ENCODE data around the gene CRTC3.

CRTC3 gene

DNA sequence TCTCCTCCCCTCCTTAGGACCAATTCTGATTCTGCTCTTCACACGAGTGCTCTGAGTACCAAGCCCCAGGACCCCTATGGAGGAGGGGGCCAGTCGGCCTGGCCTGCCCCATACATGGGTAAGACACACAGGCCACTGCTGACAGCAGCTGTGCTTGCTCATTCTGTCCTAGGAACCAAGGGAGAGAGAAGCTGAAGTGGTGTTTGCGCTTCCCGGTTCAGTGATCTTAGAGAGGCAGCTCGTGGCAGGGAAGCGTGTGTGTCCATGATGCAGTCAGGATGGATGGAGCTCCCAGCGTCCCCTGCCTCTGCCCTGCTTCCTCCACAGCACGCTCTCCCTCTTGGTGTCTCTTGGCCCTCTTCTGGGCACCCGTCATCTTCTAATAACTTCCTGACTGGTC, 77.6 kb downstream of the CRTC3 start:
- no peak for DNase-seq (ENCODE audit: low read depth)
- H3K4me3 ChIP-seq (ENCODE audit: low read depth, low read length): no peak overlapping the region
- TF ChIP-seq, protein P1, sequence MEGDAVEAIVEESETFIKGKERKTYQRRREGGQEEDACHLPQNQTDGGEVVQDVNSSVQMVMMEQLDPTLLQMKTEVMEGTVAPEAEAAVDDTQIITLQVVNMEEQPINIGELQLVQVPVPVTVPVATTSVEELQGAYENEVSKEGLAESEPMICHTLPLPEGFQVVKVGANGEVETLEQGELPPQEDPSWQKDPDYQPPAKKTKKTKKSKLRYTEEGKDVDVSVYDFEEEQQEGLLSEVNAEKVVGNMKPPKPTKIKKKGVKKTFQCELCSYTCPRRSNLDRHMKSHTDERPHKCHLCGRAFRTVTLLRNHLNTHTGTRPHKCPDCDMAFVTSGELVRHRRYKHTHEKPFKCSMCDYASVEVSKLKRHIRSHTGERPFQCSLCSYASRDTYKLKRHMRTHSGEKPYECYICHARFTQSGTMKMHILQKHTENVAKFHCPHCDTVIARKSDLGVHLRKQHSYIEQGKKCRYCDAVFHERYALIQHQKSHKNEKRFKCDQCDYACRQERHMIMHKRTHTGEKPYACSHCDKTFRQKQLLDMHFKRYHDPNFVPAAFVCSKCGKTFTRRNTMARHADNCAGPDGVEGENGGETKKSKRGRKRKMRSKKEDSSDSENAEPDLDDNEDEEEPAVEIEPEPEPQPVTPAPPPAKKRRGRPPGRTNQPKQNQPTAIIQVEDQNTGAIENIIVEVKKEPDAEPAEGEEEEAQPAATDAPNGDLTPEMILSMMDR (IDR thresholded peaks at IDR 0.05; ENCODE audit: low read depth, low read length, missing control alignments): no peak

GRCh38 chr15:90609242-90610180, 79.8 kb downstream of the CRTC3 start:
- no peak for DNase-seq (ENCODE audit: low read depth)
- no peak overlapping the region for H3K4me3 ChIP-seq (ENCODE audit: low read depth, low read length)
- TF ChIP-seq, protein P1 (IDR thresholded peaks at IDR 0.05; ENCODE audit: low read depth, low read length, missing control alignments): no peak

- TF ChIP-seq, protein P1 (IDR thresholded peaks at IDR 0.05; ENCODE audit: low read depth, low read length, missing control alignments): no peak
- no peak for DNase-seq (ENCODE audit: low read depth)
- no peak overlapping the region for H3K4me3 ChIP-seq (ENCODE audit: low read depth, low read length)
Measured at GRCh38 chr15:90610190-90610589, 80.5 kb downstream of the CRTC3 start.

DNA sequence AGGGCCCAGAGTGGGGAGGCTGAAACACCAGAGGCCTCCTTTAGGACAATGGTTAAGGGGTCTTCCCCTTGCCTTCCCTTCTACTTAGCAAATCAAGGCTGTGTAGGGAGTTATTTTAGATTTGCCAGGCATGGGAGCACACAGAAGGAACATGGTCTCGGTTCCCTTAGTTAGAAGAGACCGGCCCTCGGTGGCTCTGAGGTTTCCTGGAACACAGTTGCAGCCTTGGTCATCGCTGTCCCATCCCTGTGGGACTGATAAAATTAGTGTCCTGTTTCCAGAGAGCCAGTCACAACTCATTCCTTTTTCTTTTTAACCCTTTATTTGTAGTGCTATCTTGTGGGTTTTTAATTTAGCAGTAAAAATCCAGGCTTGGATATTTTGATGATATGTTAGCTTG, 81.4 kb downstream of the CRTC3 start:
- no peak overlapping the region for H3K4me3 ChIP-seq (ENCODE audit: low read depth, low read length)
- TF ChIP-seq, protein P1 (IDR thresholded peaks at IDR 0.05; ENCODE audit: low read depth, low read length, missing control alignments): no peak
- no peak for DNase-seq (ENCODE audit: low read depth)

DNA sequence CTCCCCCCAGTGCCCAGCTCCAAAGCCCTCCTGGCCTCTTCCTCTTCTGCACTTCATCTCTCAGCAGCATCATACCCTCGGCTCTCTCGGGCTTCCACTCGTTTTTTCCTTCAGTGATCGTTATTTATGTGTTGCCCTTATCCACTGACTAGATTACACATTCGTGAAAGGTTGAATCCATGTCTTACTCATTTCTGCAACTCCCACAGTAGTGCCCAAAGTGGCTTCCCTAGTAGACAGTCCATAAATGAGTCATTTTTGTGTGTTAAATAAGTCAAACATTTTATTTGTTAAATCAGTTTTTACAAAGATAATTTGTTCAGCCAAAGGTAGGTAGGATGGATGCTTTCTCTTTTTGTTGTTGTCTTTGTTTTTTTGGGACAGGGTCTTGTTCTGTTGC, 87.4 kb downstream of the CRTC3 start:
- TF ChIP-seq, protein P1 (IDR thresholded peaks at IDR 0.05; ENCODE audit: low read depth, low read length, missing control alignments): no peak
- no peak for DNase-seq (ENCODE audit: low read depth)
- H3K4me3 ChIP-seq (ENCODE audit: low read depth, low read length): no peak overlapping the region

- no peak overlapping the region for H3K4me3 ChIP-seq (ENCODE audit: low read depth, low read length)
- no peak for DNase-seq (ENCODE audit: low read depth)
- TF ChIP-seq, protein P1 (IDR thresholded peaks at IDR 0.05; ENCODE audit: low read depth, low read length, missing control alignments): no peak
Measured at GRCh38 chr15:90617668-90618097, 88.0 kb downstream of the CRTC3 start.
